HepG2 (cell line): ENCODE data around the gene PPBP. TPM values are rescaled to one million over a fixed set of nuclear protein-coding genes. Genes with fewer than 3 reads are reported as not detected.

ENCODE experiments used
- ATAC-seq: fragments of 200-7000 bp; cut with Tn5 transposase; 3 replicates; pipeline ENCODE4 v1.9.1; 2020; ENCODE audit warnings: mild to moderate bottlenecking, moderate library complexity
- BruUV-seq: library from RNA; stranded (reverse); fragments of 400-500 nt; replicated peaks from 2 replicates; lab custom pipeline; 2021; lab: Mats Ljungman, UMichigan
- CTCF ChIA-PET: fragments of 300-600 bp; formaldehyde crosslinking; extraction: SDS; loops from one replicate; lab custom pipeline; 2021; ENCODE audit warnings: low total read pairs, inconsistent platforms, low intra/inter-chr PET ratio; lab: Yijun Ruan, JAX
- POLR2A ChIA-PET: fragments of 350-600 bp; sonication (Branson Sonifier 250); formaldehyde crosslinking; loops from one replicate; lab custom pipeline; 2020; ENCODE audit warnings: antibody characterized with exemption, inconsistent platforms; lab: Yijun Ruan, JAX
- DNase-seq: peaks from one replicate; pipeline ENCODE4 v3.0.0-alpha.2; 2015; ENCODE audit warnings: low spot score
- FAIRE-seq: peaks from 3 replicates; lab custom pipeline; 2011; peaks lifted over from hg19 to GRCh38; lab: Jason Lieb, UNC
- H2AFZ ChIP-seq: one replicate; pipeline ENCODE4 v1.6.1; 2011; ENCODE audit warnings: low read length, inconsistent platforms
- H3K27ac ChIP-seq: fragments of 300-600 bp; 3 replicates; pipeline ENCODE4 v1.8.0; 2011; ENCODE audit warnings: mixed run types, mild to moderate bottlenecking, mixed read lengths, low read length, inconsistent platforms; ENCODE audit not compliant: insufficient read depth; ENCODE audit errors: extremely low read length
- H3K27me3 ChIP-seq, 2 experiments: fragments of 200-600 bp in 1 of 2; 2 replicates in 1 of 2; 3 replicates in 1 of 2; pipeline versions ENCODE4 v1.6.0 to v1.8.0; 2011; ENCODE audit warnings: low read length in 2 of 2, mild to moderate bottlenecking in 2 of 2, moderate library complexity in 2 of 2, inconsistent platforms in 1 of 2; ENCODE audit not compliant: insufficient read depth in 2 of 2, control insufficient read depth in 1 of 2
- H3K36me3 ChIP-seq, 2 experiments: fragments of 200-600 bp in 1 of 2; replicated peaks in 1 of 2; 2 replicates in 1 of 2; 3 replicates in 1 of 2; pipeline versions ENCODE4 v1.5.1 to v1.8.0; 2011; ENCODE audit warnings: low read length in 2 of 2, inconsistent platforms in 1 of 2; ENCODE audit not compliant: insufficient read depth in 2 of 2, control insufficient read depth in 1 of 2
- H3K4me1 ChIP-seq: 2 replicates; pipeline ENCODE4 v1.5.1; 2012; ENCODE audit warnings: low read length, inconsistent platforms; ENCODE audit not compliant: insufficient read depth
- H3K4me2 ChIP-seq: 2 replicates; pipeline ENCODE4 v1.6.0; 2011; ENCODE audit warnings: low read depth, low read length, inconsistent platforms
- H3K4me3 ChIP-seq, 3 experiments: fragments of 200-600 bp in 1 of 3; sonication (generic), shearing (Covaris generic) in 1 of 3; replicated peaks in 1 of 3; 2 replicates each; pipeline ENCODE4 v1.5.1; 2011 to 2016; ENCODE audit warnings: low read length in 3 of 3, inconsistent platforms in 2 of 3, low read depth in 2 of 3, mild to moderate bottlenecking in 2 of 3, control low read depth in 1 of 3, mixed read lengths in 1 of 3; ENCODE audit not compliant: insufficient read depth in 1 of 3
- H3K79me2 ChIP-seq: one replicate; pipeline ENCODE4 v1.6.1; 2011; ENCODE audit warnings: low read length, inconsistent platforms; ENCODE audit not compliant: insufficient read depth
- H3K9ac ChIP-seq: 2 replicates; pipeline ENCODE4 v1.6.0; 2011; ENCODE audit warnings: mild to moderate bottlenecking, low read depth, low read length, inconsistent platforms; ENCODE audit not compliant: insufficient read depth
- H3K9me3 ChIP-seq: 2 replicates; pipeline ENCODE4 v1.5.1; 2012; ENCODE audit warnings: mild to moderate bottlenecking, low read length
- H4K20me1 ChIP-seq: 2 replicates; pipeline ENCODE4 v1.6.0; 2011; ENCODE audit warnings: inconsistent platforms, mild to moderate bottlenecking, low read length, moderate library complexity; ENCODE audit not compliant: insufficient read depth
- ATF3 ChIP-seq: sonication (generic); formaldehyde crosslinking; IDR thresholded peaks from 2 replicates; pipeline ENCODE4 v1.4.0; 2020; ENCODE audit warnings: missing genetic modification reagents
- HNF4A ChIP-seq: sonication (generic); formaldehyde crosslinking; IDR thresholded peaks from 2 replicates; pipeline ENCODE4 v1.4.0; 2020; ENCODE audit warnings: missing genetic modification reagents
- RARA ChIP-seq: IDR thresholded peaks from 2 replicates; pipeline ENCODE4 v1.6.1; 2016; ENCODE audit warnings: missing genetic modification reagents, missing compliant biosample characterization
- TFAP4 ChIP-seq: sonication (generic); IDR thresholded peaks from 2 replicates; pipeline ENCODE4 v1.6.1; 2016; ENCODE audit warnings: low read depth, borderline replicate concordance
- TFE3 ChIP-seq: IDR thresholded peaks from 2 replicates; pipeline ENCODE4 v1.6.1; 2016
- ZNF263 ChIP-seq: sonication (generic); formaldehyde crosslinking; IDR thresholded peaks from 2 replicates; pipeline ENCODE4 v1.4.0; 2020; ENCODE audit warnings: missing genetic modification reagents
- ZNF768 ChIP-seq: sonication (generic); formaldehyde crosslinking; IDR thresholded peaks from 2 replicates; pipeline ENCODE4 v1.4.0; 2020; ENCODE audit warnings: missing genetic modification reagents
- in situ Hi-C: cut with HindIII; loops from 2 replicates; pipeline ENCODE4 v1.10.0; 2017; ENCODE audit warnings: low pct_unique_long_range_greater_than_20kb; ENCODE audit not compliant: extremely low pct_ligation_motif_present
- intact Hi-C: fragments of 100-400 bp; cut with micrococcal nuclease; formaldehyde crosslinking; loops from one replicate; pipeline ENCODE4 v1.10.0; 2022; ENCODE audit not compliant: unreplicated experiment
- polyA plus RNA-seq, 8 experiments: library from polyadenylated mRNA; depleted of rRNA in 3 of 8; stranded (reverse) in 7 of 8; unstranded in 1 of 8; fragments of >200 nt; fragmentation: Illumina TruSeq in 4 of 8; extraction: Trizol in 4 of 8; gene quantifications; 2 replicates each; pipeline versions ENCODE4 v1.2.1 to v1.2.3, GENCODE V29; 2011 to 2016; ENCODE audit warnings: low read depth in 4 of 8, missing spikeins in 1 of 8, mixed read lengths in 1 of 8; ENCODE audit not compliant: insufficient read depth in 1 of 8
- total RNA-seq, 5 experiments: library from RNA; depleted of rRNA; stranded (reverse); fragments of >200 nt; fragmentation: Illumina TruSeq; extraction: Trizol; gene quantifications; 2 replicates each; pipeline ENCODE4 v1.2.3, GENCODE V29; 2016; ENCODE audit warnings: low read depth in 1 of 5
- TF ChIP-seq, protein P1 (sequence below): sonication (generic); formaldehyde crosslinking; IDR thresholded peaks from 2 replicates; pipeline ENCODE4 v1.4.0; 2020; ENCODE audit warnings: mild to moderate bottlenecking, missing genetic modification reagents
- TF ChIP-seq, protein P2 (sequence below): sonication (generic); formaldehyde crosslinking; IDR thresholded peaks from 2 replicates; pipeline ENCODE4 v1.8.0; 2023; ENCODE audit warnings: mild to moderate bottlenecking, missing genetic modification reagents

The PPBP gene
- total and polyA plus RNA-seq, 2 of the 13 experiments (the other 11 are each of a cell fraction or from before 2014, with no cell fraction given) = not detected

DNA sequence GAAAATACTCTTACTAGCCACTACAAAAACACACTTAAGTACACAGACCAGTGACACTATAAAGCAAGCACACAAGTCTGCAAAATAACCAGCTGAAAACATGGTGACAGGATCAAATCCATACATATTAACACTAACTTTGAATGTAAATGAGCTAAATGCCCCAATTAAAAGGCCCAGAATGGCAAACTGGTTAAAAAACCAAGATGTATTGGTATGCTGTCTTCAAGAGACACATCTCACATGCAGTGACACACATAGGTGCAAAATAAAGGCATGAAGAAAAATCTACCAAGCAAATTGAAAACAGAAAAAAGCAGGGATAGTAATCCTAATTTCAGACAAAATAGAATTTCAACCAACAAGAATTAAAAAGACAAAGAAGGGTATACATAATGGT, 17.0 kb downstream of the PPBP start:
- H3K9ac ChIP-seq = no peak overlapping the region
- FAIRE-seq = no peak
- BruUV-seq = no TSS peak
- in situ Hi-C loops (no loop called here), intact Hi-C loops (no loop called here)
- no peak overlapping the region for H3K4me3 ChIP-seq
- ChIA-PET CTCF (no interaction called here), POLR2A (no interaction called here)
- H3K4me1 ChIP-seq = no peaks in the 10 kb centered on the region
- no peaks in the 10 kb centered on the region for H3K9me3 ChIP-seq
- no peak for DNase-seq
- no peaks in the 10 kb centered on the region for H3K79me2 ChIP-seq
- H3K27me3 ChIP-seq = no peaks in the 10 kb centered on the region
- H3K36me3 ChIP-seq = no peaks in the 10 kb centered on the region
- TF ChIP-seq HNF4A (CRISPR knock-in tag) (no peak), ATF3 (CRISPR knock-in tag) (no peak), ZNF768 (CRISPR knock-in tag) (no peak), RARA (CRISPR knock-in tag) (no peak), ZNF263 (CRISPR knock-in tag) (no peak), TFAP4 (no peak), TFE3 (CRISPR knock-in tag) (no peak)
- TF ChIP-seq, protein P1, sequence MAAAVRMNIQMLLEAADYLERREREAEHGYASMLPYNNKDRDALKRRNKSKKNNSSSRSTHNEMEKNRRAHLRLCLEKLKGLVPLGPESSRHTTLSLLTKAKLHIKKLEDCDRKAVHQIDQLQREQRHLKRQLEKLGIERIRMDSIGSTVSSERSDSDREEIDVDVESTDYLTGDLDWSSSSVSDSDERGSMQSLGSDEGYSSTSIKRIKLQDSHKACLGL (CRISPR knock-in tag) = no peak
- TF ChIP-seq, protein P2, sequence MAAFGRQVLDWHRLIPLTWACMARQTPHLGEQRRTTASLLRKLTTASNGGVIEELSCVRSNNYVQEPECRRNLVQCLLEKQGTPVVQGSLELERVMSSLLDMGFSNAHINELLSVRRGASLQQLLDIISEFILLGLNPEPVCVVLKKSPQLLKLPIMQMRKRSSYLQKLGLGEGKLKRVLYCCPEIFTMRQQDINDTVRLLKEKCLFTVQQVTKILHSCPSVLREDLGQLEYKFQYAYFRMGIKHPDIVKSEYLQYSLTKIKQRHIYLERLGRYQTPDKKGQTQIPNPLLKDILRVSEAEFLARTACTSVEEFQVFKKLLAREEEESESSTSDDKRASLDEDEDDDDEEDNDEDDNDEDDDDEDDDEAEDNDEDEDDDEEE (CRISPR knock-in tag) = no peak
- no peak overlapping the region for H2AFZ ChIP-seq
- no peak overlapping the region for H3K4me2 ChIP-seq
- no peaks in the 10 kb centered on the region for H4K20me1 ChIP-seq
- no peak for ATAC-seq
- H3K27ac ChIP-seq = no peak overlapping the region
